HG02642 (cell line): Measurements from ENCODE around the gene TMEM255B.
"Not testable (repeated sequence)": the region's sequence is repeated elsewhere in the genome, so short reads cannot be mapped to it uniquely, and the experiment has no call there.

Experiments used
- ATAC-seq: cut with Tn5 transposase; IDR thresholded peaks from one replicate; pipeline ENCODE4 v1.9.1; 2021; ENCODE audit warnings: mild to moderate bottlenecking; ENCODE audit not compliant: unreplicated experiment, poor library complexity

The TMEM255B gene

DNA sequence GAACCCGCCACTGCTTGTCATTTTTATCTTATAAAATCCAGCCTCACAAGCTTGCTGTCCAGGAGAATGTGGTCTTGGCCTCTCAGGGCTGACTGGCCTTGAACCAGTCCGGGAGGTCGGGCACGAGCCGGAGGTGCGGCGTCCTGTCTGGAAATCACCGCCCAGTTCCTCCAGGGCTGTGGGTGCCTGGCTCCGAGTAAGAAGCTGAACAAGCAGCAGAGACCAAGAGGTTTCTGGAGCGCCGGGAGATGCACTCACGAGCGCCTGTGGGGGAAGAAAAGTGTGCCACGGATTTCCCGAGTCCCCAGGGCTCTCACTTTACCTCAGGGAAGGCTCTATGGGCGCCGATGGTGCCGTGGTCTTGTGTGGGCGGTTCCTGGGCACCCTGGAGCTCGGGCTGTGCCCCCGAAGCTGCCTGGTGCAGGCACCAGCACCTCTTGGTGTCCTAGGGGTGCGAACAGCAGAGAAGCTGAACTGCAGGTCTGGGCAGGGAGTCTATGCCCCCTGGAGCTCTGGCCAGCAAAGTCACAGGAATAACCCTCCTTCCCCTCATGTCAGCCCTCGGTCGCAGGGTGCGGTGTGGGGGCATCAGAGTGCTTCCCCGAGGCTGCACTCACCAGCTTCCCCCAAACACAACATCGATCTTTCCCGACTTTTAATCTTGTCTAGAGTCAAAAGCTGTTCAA, 54.9 kb downstream of the TMEM255B start:
- ATAC-seq = no peak

GRCh38 chr13:113814435-113814821, 55.4 kb downstream of the TMEM255B start:
- no peak for ATAC-seq

GRCh38 chr13:113815151-113816058, 56.4 kb downstream of the TMEM255B start:
- no peak for ATAC-seq

- ATAC-seq = no peak
Measured at GRCh38 chr13:113816254-113816929, 57.4 kb downstream of the TMEM255B start.

DNA sequence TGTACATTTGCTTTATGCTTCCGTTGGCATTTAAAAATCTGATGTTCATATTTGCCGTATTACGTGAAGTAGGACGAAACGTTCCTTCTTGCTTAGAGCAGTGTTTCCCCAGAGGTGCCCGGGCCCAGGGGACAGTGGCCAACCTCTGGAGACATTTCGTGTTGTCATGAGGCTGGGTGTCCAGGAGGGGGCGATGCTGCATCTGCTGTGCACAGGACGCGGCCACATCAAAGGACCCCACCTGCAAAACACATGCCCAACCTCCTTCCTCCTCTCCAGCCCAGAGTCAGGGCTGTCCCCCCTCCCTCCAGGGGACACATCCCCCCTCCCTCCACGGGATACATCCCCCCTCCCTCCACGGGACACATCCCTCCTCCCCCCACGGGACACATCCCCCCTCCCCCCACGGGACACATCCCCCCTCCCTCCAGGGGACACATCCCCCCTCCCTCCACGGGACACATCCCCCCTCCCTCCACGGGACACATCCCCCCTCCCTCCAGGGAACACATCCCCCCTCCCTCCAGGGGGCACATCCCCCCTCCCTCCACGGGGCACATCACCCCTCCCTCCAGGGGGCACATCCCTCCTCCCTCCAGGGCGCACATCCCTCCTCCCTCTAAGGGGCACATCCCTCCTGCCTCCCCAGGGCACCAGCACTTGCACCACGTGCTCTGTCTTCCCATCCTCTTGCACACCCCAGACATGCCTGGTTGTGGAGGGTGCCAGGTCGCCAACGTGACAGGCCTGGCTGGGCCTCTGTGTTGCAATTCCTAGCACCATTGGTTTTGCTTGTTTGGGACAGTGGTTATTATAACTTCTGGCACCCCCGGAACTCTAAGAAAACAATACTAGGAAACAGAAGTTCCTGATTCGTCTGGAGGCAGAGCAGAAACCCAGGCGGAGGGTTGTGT, 58.2 kb downstream of the TMEM255B start:
- peak; percentile 46 for ATAC-seq

- no peak for ATAC-seq
Measured at GRCh38 chr13:113817860-113818691, 59.0 kb downstream of the TMEM255B start.

- no peak for ATAC-seq
Measured at GRCh38 chr13:113818700-113819295, 59.8 kb downstream of the TMEM255B start.

DNA sequence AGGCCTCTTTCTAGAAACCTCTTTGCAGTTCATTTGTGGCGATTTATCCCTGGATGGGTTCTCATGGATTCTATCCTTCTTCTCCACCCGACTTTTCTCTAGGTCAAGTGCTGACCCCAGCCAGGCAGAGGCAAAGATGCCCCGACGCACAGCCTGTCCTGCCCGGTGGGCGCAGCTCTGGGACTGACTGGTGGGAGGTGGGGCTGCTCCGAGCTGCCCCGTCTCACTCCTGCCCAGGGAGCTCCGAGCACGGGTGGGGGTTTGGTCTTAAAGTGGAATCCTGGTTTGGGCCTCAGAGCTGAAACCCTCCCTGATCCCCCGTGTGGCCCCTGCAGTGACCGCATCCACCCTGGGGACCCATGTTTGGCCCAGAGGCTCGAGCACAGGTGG, 60.3 kb downstream of the TMEM255B start:
- ATAC-seq = no peak

DNA sequence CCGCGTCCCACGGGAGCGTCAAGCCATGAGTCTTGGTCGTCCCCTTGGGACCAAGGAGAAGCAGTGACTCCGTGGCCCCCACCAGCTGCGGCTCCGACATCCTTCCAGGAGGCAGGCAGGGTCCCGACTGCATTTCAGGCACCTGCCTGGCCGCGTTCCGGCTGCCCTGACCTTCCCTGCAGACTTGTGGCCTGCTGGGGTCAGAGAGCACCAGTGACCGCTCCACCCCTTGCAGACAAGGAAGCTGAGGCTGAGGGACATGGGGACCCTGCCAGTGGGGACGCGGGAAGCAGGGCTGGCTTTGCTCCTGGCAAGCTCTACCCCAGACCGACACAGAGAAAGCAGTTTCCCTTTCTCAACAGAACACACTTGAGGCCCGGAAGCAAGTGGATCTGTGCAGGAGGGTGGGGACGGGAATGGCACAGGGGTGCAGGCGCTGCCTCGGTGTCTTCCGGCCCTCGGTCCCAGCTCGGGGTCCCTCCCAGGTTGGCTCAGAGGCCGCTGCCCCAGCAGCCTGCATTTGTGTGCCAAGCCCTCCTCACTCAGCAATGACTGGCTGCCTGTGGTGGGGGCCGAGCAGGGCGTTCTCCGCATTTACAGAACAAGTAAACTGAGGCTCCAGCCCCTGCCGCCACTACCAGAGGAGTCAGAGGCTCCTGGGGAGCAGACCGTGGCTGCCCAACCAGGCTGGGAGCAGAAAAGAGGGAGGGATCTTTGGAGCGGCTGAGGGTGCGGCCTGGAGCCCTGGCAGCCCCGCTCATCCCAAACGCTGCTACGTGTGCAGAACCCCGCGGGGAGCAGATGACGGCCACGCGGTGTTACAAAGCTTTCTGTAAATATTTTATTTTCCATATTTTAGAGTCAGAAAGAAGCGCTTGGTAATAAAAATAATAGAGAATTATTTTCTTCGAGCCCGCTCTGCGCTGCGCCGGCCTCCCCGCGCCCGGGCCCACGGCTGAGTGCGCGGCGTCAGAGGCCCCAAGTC, 61.0 kb downstream of the TMEM255B start:
- no peak for ATAC-seq

GRCh38 chr13:113820813-113821651, 62.0 kb downstream of the TMEM255B start:
- ATAC-seq = no peak

DNA sequence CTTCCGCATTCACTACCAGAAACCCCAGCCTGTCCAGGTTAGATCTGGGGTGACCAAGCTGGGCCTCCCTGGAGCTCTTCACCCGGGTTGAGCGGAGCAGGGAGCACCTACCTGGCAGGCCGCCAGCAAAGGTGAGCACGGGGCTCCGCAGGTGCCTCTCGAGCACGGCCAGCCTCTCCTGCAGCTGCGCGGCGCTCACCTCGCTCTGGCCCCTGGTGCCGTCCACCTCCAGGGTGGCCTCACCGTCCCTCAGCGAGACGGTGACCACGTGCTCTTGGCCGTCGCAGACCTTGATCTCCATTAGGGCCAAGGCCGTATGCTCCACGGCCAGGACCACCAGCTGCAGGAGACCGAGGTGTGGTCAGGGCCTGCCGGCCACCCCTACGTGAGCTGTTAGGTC, 62.8 kb downstream of the TMEM255B start:
- no peak for ATAC-seq

DNA sequence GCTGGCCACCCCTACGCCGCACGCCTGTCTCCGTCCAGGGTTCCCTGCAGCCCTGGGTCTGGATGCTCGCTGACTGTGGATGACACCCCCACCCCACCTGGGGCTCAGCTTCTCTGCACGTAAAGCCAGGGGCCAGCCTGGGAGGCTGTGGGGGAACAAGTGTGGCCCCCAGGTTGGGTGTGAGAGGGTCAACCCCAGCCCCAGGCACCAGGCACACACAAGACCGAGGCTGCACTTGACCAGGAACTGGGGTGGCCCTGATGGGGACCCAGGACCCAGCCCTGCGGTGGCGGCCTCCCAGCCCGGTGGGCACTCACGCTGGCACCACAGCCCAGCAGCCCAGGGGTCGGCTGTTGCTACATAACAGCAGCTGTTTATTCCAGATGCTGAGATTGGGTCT, 63.2 kb downstream of the TMEM255B start:
- ATAC-seq = no peak

DNA sequence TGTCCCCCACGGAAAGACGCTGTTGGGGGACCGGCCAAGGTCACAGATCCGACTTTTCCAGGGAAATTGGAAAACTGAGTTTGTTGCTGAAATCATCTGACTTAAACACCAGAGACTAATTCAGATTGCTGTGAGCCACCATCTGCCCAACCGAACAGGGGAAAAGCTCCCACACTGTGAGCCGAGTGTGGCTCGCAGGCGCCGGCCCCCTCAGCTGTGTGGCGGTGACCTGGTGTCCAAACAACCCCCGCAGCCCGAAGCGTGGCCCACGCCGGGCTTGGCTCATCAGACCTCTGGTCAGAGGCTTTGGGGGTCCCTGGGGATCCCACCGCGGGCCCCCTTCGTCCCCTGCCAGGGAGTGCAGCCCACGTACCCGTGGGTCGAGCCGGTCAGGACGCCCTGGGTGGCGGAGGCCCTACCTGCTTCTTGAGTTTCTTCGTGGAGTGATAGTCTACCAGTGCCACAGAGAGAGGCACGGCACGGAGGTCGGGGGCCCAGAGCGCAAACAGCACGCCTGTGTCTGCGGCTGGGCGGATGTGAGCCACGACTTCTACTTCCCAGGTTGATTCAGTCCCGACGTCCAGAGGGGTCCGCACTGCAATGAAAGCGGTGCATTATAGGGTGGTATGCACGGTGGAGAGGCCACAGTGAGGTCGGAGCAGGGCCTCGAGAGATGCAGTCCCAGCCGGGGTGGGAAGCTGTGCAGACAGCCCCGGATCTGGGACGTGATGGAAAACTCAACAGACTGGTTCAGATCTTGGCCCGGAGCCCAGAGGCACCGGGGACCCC, 64.1 kb downstream of the TMEM255B start:
- ATAC-seq = no peak

- no peak for ATAC-seq
Measured at GRCh38 chr13:113823771-113824170, 64.7 kb downstream of the TMEM255B start.

- no peak for ATAC-seq
Measured at GRCh38 chr13:113825841-113826240, 66.8 kb downstream of the TMEM255B start.

- not testable (repeated sequence) for ATAC-seq
Measured at GRCh38 chr13:113826446-113826845, 67.4 kb downstream of the TMEM255B start.
